Astrocyte (in vitro differentiated cells and primary cell): ENCODE measurements around the gene SLC35G1.

ENCODE experiments used
- CTCF ChIP-seq: IDR thresholded peaks from 2 replicates; pipeline ENCODE4 v1.5.1; 2011; ENCODE audit warnings: low read depth, mild to moderate bottlenecking, inconsistent platforms, low read length, moderate library complexity; ENCODE audit not compliant: insufficient read depth
- EZH2 ChIP-seq: IDR thresholded peaks from 2 replicates; pipeline ENCODE4 v1.6.1; 2012; ENCODE audit warnings: mild to moderate bottlenecking, low read length, inconsistent platforms; ENCODE audit not compliant: insufficient read depth

GRCh38 chr10:93850031-93851015 lies 43.5 kb upstream of the SLC35G1 start:
- TF ChIP-seq CTCF (no peak), EZH2 (no peak)
